ENCODE data around the gene ST8SIA6. TPM values are rescaled to one million over a fixed set of nuclear protein-coding genes. Genes with fewer than 3 reads are reported as not detected.

The ST8SIA6 gene
- total RNA-seq, 2 donors from 2014 or later, result 0.33 to 1.1 TPM

DNA sequence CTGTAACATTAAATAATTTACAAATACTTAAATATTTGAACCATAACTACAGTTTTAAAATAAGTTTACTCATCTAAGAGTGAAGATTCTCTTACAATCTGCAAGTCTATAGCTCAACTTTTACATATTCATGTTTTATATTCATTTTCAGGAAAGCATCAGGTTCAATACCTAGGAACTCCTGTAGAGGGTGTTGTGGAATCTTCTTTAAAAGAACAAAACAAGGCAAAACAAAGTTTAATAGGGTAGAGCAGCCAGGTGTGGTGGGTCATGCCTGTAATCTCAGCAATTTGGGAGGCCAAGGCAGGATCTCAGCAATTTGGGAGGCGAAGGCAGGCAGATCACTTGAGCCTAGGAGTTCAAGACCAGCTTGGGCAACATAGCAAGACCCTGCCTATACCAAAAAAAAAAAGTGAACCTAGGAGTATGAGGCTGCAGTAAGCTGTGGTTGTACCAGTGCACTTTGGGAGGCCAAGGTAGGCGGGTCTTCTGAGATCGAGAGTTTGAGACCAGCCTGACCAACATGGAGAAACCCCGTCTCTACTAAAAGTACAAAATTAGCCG is 45.1 kb downstream of the ST8SIA6 start:
- H3K9ac ChIP-seq (ENCODE audit: extremely low read depth, low read length, poor library complexity, severe bottlenecking), result no peak overlapping the region
- peaks cover 6% of the 10 kb centered on the region for H3K4me1 ChIP-seq (ENCODE audit: control insufficient read depth, insufficient read depth, low read length)
- peaks cover 4% of the 10 kb centered on the region for H3K36me3 Mint-ChIP-seq (ENCODE audit: low read depth)
- no peaks in the 10 kb centered on the region for H3K36me3 ChIP-seq (ENCODE audit: control insufficient read depth, insufficient read depth, low read length)
- no peaks in the 10 kb centered on the region for H3K27me3 Mint-ChIP-seq (ENCODE audit: insufficient read depth)
- 97 to 98% methylated on average over 5 of the region's 5 CpGs for WGBS, 2 experiments (ENCODE audit: insufficient coverage in 1 of 2, insufficient read length in 1 of 2)
- H3K4me3 Mint-ChIP-seq, result no peak overlapping the region
- no peaks in the 10 kb centered on the region for H3K27me3 ChIP-seq (ENCODE audit: control insufficient read depth, insufficient read depth, low read length, poor library complexity, severe bottlenecking)
- no peak overlapping the region for H3K4me3 ChIP-seq (ENCODE audit: low read length)
- H3K9me3 Mint-ChIP-seq, result peaks cover 13% of the 10 kb centered on the region
- H3K4me1 Mint-ChIP-seq, result peaks cover 29% of the 10 kb centered on the region
- peak; percentile 66 for TF ChIP-seq CTCF (conservative IDR thresholded peaks at IDR 0.05)
- H3K9me3 ChIP-seq (ENCODE audit: control insufficient read depth, low read length), result peaks cover 17% of the 10 kb centered on the region
- H3K27ac ChIP-seq (ENCODE audit: low read depth, low read length), result no peak overlapping the region
- H3K27ac Mint-ChIP-seq, result no peak overlapping the region
- DNase-seq, result peak; percentile 36

- Mint-ChIP-seq H3K27ac (no peak overlapping the region), H3K9me3 (peaks cover 14% of the 10 kb centered on the region), H3K4me3 (no peak overlapping the region), H3K4me1 (peaks cover 23% of the 10 kb centered on the region), H3K27me3 (ENCODE audit: insufficient read depth) (no peaks in the 10 kb centered on the region), H3K36me3 (ENCODE audit: low read depth) (peaks cover 4% of the 10 kb centered on the region)
- Histone ChIP-seq H3K27ac (ENCODE audit: low read depth, low read length) (no peak overlapping the region), H3K9ac (ENCODE audit: extremely low read depth, low read length, poor library complexity, severe bottlenecking) (no peak overlapping the region), H3K36me3 (ENCODE audit: control insufficient read depth, insufficient read depth, low read length) (no peaks in the 10 kb centered on the region), H3K9me3 (ENCODE audit: control insufficient read depth, low read length) (peaks cover 14% of the 10 kb centered on the region), H3K27me3 (ENCODE audit: control insufficient read depth, insufficient read depth, low read length, poor library complexity, severe bottlenecking) (no peaks in the 10 kb centered on the region), H3K4me3 (ENCODE audit: low read length) (peak overlapping the region; percentile 11), H3K4me1 (ENCODE audit: control insufficient read depth, insufficient read depth, low read length) (peaks cover 6% of the 10 kb centered on the region)
- no peak for DNase-seq
- WGBS, 2 experiments (ENCODE audit: insufficient coverage in 1 of 2, insufficient read length in 1 of 2), result 93 to 98% methylated on average over 5 of the region's 5 CpGs
- no peak for TF ChIP-seq CTCF (conservative IDR thresholded peaks at IDR 0.05)
These were observed 47.3 kb downstream of the ST8SIA6 start for GRCh38 chr10:17407047-17407446.

GRCh38 chr10:17406036-17406834 is 48.2 kb downstream of the ST8SIA6 start:
- peak overlapping the region; percentile 17 for H3K4me3 Mint-ChIP-seq
- H3K4me3 ChIP-seq (ENCODE audit: low read length), result peak overlapping the region; percentile 72
- DNase-seq, result no peak

More at GRCh38 chr10:17406036-17406834, 48.2 kb downstream of the ST8SIA6 start:
- H3K36me3 Mint-ChIP-seq (ENCODE audit: low read depth), result peaks cover 4% of the 10 kb centered on the region
- H3K4me1 Mint-ChIP-seq, result peaks cover 20% of the 10 kb centered on the region
- peak overlapping the region; percentile 51 for H3K9ac ChIP-seq (ENCODE audit: extremely low read depth, low read length, poor library complexity, severe bottlenecking)
- H3K27me3 ChIP-seq (ENCODE audit: control insufficient read depth, insufficient read depth, low read length, poor library complexity, severe bottlenecking), result no peaks in the 10 kb centered on the region
- 46% methylated on average over 7 of the region's 7 CpGs; no CpG with 5 or more reads in 1 of the 2 experiments for WGBS, 2 experiments (ENCODE audit: insufficient coverage in 1 of 2, insufficient read length in 1 of 2)
- H3K36me3 ChIP-seq (ENCODE audit: control insufficient read depth, insufficient read depth, low read length), result no peaks in the 10 kb centered on the region
- H3K9me3 Mint-ChIP-seq, result peaks cover 21% of the 10 kb centered on the region
- peaks cover 6% of the 10 kb centered on the region for H3K4me1 ChIP-seq (ENCODE audit: control insufficient read depth, insufficient read depth, low read length)
- H3K27me3 Mint-ChIP-seq (ENCODE audit: insufficient read depth), result no peaks in the 10 kb centered on the region
- no peak for TF ChIP-seq CTCF (conservative IDR thresholded peaks at IDR 0.05)
- H3K27ac ChIP-seq (ENCODE audit: low read depth, low read length), result peak overlapping the region; percentile 48
- peaks cover 14% of the 10 kb centered on the region for H3K9me3 ChIP-seq (ENCODE audit: control insufficient read depth, low read length)
- H3K27ac Mint-ChIP-seq, result peak overlapping the region; percentile 85
